HFF-Myc (cell line): ENCODE data around the gene PHC3.

ENCODE experiments used
- DNase-seq: peaks from one replicate; pipeline ENCODE4 v3.0.0-alpha.2; 2011; ENCODE audit warnings: low read depth; ENCODE audit errors: extremely low read depth
- H3K4me3 ChIP-seq: replicated peaks from 2 replicates; pipeline ENCODE4 v1.5.1; 2011; ENCODE audit warnings: low read depth, mild to moderate bottlenecking, control low read depth, low read length
- CTCF ChIP-seq: IDR thresholded peaks from 2 replicates; pipeline ENCODE4 v1.5.1; 2012; ENCODE audit warnings: mild to moderate bottlenecking, low read depth, low read length, control low read depth; ENCODE audit errors: missing control alignments

Gene PHC3

GRCh38 chr3:170163956-170164645, 17.4 kb downstream of the PHC3 start:
- no peak for TF ChIP-seq CTCF
- no peak overlapping the region for H3K4me3 ChIP-seq
- DNase-seq, result no peak

- H3K4me3 ChIP-seq, result no peak overlapping the region
- TF ChIP-seq CTCF, result no peak
- no peak for DNase-seq
These were observed 18.9 kb downstream of the PHC3 start for GRCh38 chr3:170162630-170163029.

GRCh38 chr3:170162052-170162451, 19.5 kb downstream of the PHC3 start:
- no peak for TF ChIP-seq CTCF
- no peak overlapping the region for H3K4me3 ChIP-seq
- DNase-seq, result no peak

GRCh38 chr3:170159933-170160332, 21.6 kb downstream of the PHC3 start:
- no peak overlapping the region for H3K4me3 ChIP-seq
- DNase-seq, result no peak
- TF ChIP-seq CTCF, result no peak

- DNase-seq, result no peak
- no peak overlapping the region for H3K4me3 ChIP-seq
- TF ChIP-seq CTCF, result no peak
These were observed 22.1 kb downstream of the PHC3 start for GRCh38 chr3:170159459-170159858.

- no peak for DNase-seq
- no peak overlapping the region for H3K4me3 ChIP-seq
- no peak for TF ChIP-seq CTCF
These were observed 25.9 kb downstream of the PHC3 start for GRCh38 chr3:170155604-170156003.
